ENCODE measurements around the gene HES6. TPM values are rescaled to one million over a fixed set of nuclear protein-coding genes. Genes with fewer than 3 reads are reported as not detected.

The HES6 gene
- total and polyA plus RNA-seq, 2 experiments from 2014 or later, result 17.8 to 23.0 TPM

- H3K27ac ChIP-seq, result no peak overlapping the region
- H3K79me2 ChIP-seq, result no peaks in the 10 kb centered on the region
- no peak overlapping the region for H3K4me2 ChIP-seq
- no peak overlapping the region for H3K4me3 ChIP-seq
- H3K9me2 ChIP-seq (replicated peaks; ENCODE audit: insufficient read depth), result no peaks in the 10 kb centered on the region
- WGBS (ENCODE audit: low lambda C conversion rate, missing lambda C conversion rate), result 87% methylated on average over 5 of the region's 5 CpGs
- no peaks in the 10 kb centered on the region for H3K36me3 ChIP-seq (replicated peaks; ENCODE audit: insufficient read depth, low read depth)
- no peaks in the 10 kb centered on the region for H3K9me3 ChIP-seq (ENCODE audit: low read depth)
- H3K27me3 ChIP-seq, result peaks cover 14% of the 10 kb centered on the region
- DNase-seq (ENCODE audit: low spot score), result no peak
- TF ChIP-seq CTCF (IDR thresholded peaks at IDR 0.05; ENCODE audit: poor library complexity) (no peak), EZH2phosphoT487 (IDR thresholded peaks at IDR 0.05; ENCODE audit: low read depth, severe bottlenecking, unreplicated experiment) (no peak), EZH2 (IDR thresholded peaks at IDR 0.05; ENCODE audit: borderline replicate concordance) (no peak)
- peaks cover 30% of the 10 kb centered on the region for H3K4me1 ChIP-seq (ENCODE audit: insufficient read depth)
- no peak overlapping the region for H2AFZ ChIP-seq
- no peaks in the 10 kb centered on the region for H4K20me1 ChIP-seq (ENCODE audit: insufficient read depth, poor library complexity, severe bottlenecking)
Observed at GRCh38 chr2:238238311-238238765, 1.5 kb downstream of the HES6 start.

- Histone ChIP-seq H3K4me2 (no peak overlapping the region), H3K4me1 (ENCODE audit: insufficient read depth) (peaks cover 23% of the 10 kb centered on the region), H3K9me3 (ENCODE audit: low read depth) (no peaks in the 10 kb centered on the region), H2AFZ (no peak overlapping the region), H3K79me2 (no peaks in the 10 kb centered on the region), H4K20me1 (ENCODE audit: insufficient read depth, poor library complexity, severe bottlenecking) (no peaks in the 10 kb centered on the region), H3K27me3 (peaks cover 14% of the 10 kb centered on the region), H3K36me3 (replicated peaks; ENCODE audit: insufficient read depth, low read depth) (no peaks in the 10 kb centered on the region), H3K9me2 (replicated peaks; ENCODE audit: insufficient read depth) (no peaks in the 10 kb centered on the region), H3K27ac (no peak overlapping the region), H3K4me3 (no peak overlapping the region)
- no peak for DNase-seq (ENCODE audit: low spot score)
- TF ChIP-seq EZH2phosphoT487 (IDR thresholded peaks at IDR 0.05; ENCODE audit: low read depth, severe bottlenecking, unreplicated experiment), result no peak
- TF ChIP-seq CTCF (IDR thresholded peaks at IDR 0.05; ENCODE audit: poor library complexity), result no peak
- no peak for TF ChIP-seq EZH2 (IDR thresholded peaks at IDR 0.05; ENCODE audit: borderline replicate concordance)
- WGBS (ENCODE audit: low lambda C conversion rate, missing lambda C conversion rate), result 88% methylated on average over 10 of the region's 11 CpGs
Observed at GRCh38 chr2:238237431-238238135, 2.3 kb downstream of the HES6 start.

- no peak for TF ChIP-seq EZH2phosphoT487 (IDR thresholded peaks at IDR 0.05; ENCODE audit: low read depth, severe bottlenecking, unreplicated experiment)
- TF ChIP-seq EZH2 (IDR thresholded peaks at IDR 0.05; ENCODE audit: borderline replicate concordance), result no peak
- no peak for TF ChIP-seq CTCF (IDR thresholded peaks at IDR 0.05; ENCODE audit: poor library complexity)
- Histone ChIP-seq H3K27me3 (peaks cover 14% of the 10 kb centered on the region), H3K27ac (no peak overlapping the region), H3K4me3 (no peak overlapping the region), H3K36me3 (replicated peaks; ENCODE audit: insufficient read depth, low read depth) (no peaks in the 10 kb centered on the region), H2AFZ (no peak overlapping the region), H4K20me1 (ENCODE audit: insufficient read depth, poor library complexity, severe bottlenecking) (no peaks in the 10 kb centered on the region), H3K79me2 (no peaks in the 10 kb centered on the region), H3K9me3 (ENCODE audit: low read depth) (no peaks in the 10 kb centered on the region), H3K4me1 (ENCODE audit: insufficient read depth) (peaks cover 14% of the 10 kb centered on the region), H3K9me2 (replicated peaks; ENCODE audit: insufficient read depth) (no peaks in the 10 kb centered on the region), H3K4me2 (no peak overlapping the region)
- WGBS (ENCODE audit: low lambda C conversion rate, missing lambda C conversion rate), result 96% methylated on average over 3 of the region's 4 CpGs
- DNase-seq (ENCODE audit: low spot score), result no peak
Observed at GRCh38 chr2:238236571-238236970, 3.3 kb downstream of the HES6 start.

All from hepatocyte (in vitro differentiated cells).